ENCODE measurements around the gene SPDYE2.
"Not testable (repeated sequence)": the region's sequence is repeated elsewhere in the genome, so short reads cannot be mapped to it uniquely, and the experiment has no call there.

SPDYE2 gene, protein sequence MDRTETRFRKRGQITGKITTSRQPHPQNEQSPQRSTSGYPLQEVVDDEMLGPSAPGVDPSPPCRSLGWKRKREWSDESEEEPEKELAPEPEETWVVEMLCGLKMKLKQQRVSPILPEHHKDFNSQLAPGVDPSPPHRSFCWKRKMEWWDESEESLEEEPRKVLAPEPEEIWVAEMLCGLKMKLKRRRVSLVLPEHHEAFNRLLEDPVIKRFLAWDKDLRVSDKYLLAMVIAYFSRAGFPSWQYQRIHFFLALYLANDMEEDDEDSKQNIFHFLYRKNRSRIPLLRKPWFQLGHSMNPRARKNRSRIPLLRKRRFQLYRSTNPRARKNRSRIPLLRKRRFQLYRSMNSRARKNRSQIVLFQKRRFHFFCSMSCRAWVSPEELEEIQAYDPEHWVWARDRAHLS

DNA sequence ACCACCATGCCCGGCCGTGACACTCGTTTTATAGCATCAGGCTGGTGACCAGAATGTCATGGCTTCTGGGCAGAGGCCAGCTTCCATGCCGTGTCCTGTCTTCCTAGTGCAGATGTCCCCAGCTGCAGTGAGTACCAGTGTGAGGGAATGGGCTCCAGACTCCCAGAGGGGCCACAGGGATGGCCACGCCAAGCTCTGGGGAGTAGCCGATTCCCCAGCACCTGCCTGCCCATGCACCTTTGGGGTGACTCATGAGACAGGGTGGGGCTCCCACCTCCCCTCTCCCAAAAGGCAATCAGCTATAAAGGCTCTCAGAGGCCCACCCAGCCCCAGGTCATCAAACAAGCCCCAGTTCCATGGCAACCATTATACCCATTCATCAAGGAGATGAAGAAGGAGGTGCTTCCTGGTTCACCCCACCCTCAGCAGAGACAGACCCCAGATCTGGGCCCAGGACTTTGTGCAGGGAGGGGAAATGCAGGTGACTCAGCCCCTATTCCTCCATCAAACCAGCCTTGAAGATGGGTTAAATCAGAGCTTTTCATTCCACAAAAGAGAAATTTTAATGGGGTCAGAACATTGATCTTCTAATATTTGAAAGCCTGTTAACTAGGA, at the start of gene SPDYE2:
Gene SPDYE2, plus strand, starts transcription at position 419 of the 615 bp plus-strand sequence. CDS start 2,030 bp downstream, outside the sequence.
- DNase-seq, result not testable (repeated sequence)

DNA sequence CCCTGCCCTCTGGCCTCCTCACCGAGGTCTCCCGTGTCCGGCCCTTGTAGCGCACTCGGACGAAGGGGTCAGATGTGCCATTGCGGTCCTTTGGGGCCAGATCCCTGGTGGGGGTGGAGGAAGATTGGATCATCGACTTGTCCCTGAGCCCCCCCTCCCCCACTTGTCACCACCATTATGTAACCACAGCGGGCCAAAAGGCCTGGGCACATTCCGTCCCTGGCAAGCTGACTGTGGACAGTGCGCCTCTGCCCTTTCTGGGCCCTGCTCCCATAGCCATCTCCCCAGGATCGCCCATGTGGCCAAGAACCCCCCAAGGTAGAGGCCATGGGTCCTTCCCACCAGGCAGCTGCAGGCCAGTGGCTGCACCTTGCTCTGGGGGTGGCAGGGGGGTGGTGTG, 47.9 kb upstream of the SPDYE2 start:
- DNase-seq, result not testable (repeated sequence)

DNA sequence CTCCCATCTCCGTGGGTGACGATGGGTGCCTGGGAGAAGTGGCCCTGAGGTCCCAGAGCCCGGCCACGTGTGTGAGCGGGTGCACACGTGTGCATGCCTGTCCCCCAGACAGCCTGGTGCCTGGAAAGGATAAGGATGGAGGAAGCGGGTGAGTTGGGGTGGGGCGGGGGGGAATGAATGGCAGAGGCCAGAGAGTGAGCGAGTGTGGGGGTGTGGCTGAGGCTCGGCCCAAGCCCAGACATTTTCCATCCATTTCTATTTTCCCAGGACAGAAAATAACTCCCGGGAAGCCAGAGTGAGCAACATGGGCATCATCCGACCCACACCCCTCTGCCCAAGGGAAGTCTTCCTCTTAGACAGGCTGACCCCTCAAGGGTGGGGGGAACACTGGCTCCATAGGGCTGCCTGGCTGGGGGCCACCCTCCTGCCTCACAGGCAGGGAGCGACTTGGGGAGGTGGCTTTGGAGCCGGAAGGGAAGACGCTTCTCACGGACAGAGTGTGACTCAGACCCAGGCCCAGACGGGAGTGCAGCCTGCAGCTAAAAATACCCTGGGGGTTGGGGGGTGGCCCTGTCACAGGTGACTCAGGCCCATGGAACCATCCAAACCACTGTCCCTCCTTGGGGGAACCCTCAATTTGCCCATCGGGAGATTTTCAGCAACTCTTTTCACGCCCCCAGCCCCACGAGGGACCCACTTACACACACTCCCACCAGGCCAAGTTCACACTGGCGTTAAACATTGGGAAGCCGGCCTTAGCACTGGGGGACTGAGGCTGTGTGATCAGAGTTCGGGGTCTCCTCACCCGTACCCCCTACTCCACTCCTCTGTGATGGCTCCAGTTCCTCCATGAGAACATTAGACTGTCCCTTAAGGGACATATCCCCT, 45.5 kb upstream of the SPDYE2 start:
- not testable (repeated sequence) for DNase-seq

DNA sequence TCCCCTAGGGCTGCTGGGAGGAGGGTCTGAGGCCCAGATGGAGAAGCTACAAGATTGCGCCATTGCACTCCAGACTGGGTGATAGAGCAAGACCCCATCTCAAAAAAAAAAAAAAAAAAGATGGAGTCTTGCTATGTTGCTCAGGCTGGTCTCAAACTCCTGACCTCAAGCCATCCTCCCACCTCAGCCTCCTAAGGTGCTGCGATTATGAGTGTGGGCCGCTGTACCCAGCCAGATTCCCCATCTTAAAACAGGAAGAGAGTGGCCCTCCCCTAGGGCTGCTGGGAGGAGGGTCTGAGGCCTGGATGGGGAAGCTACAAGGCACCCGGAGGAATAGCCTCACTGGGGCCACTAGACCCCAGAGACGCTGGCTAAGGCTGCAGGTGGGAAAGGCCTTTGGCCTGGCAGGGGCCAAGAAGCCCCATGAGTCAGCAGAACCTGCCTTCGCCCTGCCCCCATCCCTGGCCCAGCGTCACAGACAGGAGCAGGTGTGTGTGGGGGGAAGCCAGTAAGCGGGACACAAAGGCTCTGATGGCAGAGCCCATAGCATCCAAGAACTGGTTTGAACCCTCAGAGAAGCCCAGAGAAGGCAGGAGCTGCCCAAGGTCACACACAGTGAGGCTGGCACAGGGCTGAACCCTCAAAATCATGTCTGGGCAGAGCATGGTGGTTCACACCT, 43.5 kb upstream of the SPDYE2 start:
- not testable (repeated sequence) for DNase-seq

DNA sequence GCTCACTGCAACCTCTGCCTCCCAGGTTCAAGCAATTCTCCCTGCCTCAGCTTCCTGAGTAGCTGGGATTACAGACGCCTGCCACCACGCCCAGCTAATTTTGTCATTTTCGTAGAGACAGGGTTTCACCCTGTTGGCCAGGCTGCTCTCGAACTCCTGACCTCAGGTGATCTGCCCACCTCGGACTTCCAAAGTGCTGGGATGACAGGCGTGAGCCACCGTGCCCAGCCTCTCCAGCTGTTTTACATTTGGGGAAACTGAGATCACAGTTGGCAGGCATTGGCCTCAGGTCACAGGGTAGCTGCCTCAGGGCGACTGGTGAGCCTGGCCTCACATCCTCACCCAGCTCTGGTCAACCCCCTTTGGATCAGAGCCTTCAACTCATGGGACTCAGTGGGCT, 40.5 kb upstream of the SPDYE2 start:
- not testable (repeated sequence) for DNase-seq

DNA sequence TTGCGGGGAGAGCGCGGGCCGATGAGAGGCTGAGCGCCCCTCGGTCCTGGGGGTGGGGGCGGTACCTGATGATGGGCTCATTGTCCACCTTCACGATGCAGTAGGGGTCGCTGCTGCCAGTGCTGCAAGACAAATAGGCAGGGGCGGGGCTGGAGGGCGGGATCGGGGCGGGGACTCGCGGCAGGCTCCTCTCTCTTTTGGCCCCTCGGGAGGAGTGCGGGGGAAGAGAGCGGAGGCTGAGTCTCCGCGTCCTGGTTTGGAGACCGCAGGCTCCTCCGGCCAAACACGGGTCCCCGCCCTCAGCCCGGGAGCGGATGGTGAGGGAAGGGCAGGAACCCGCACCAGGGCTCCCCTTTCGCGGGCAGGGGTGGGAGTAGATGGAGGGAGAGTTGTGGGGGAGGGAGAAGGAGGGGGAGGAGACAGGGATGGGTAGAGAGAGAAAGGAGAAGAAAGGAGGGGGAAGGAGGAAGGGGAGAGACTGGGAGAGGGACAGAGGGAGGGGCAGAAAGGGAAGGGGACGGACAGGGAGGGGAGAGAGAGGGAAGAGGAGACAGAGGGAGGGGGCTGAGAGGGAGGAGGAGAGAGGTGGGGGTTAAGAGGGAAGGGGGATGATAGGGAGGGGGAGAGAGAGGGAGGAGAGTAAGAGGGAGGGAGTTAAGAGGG, 39.0 kb upstream of the SPDYE2 start:
- DNase-seq, result not testable (repeated sequence)

DNA sequence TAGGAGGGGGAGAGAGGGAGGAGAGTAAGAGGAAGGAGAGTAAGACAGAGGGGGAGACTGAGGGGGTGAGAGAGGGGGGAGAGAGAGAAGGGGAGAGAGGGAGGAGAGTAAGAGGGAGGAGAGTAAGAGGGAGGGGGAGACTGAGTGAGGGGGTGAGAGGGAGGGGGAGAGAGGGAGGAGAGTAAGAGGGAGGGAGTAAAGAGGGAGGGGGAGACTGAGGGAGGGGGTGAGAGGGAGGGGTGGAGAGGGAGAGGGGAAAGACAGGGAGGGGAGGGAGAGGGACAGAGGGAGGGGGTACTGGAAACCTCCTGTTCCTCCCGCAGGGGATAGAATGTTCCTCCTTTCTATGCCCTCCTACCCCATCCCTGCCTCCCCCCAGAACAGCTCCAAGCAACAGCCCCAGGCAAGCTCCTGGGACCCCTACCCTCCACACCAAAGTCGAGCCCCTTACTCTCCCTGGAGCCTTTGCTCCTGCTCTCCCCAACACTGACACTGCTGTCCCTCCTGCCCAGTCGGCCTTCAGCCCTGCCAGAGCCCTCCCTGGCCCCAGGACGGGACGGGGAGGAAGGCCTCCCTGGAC, 38.3 kb upstream of the SPDYE2 start:
- not testable (repeated sequence) for DNase-seq

DNA sequence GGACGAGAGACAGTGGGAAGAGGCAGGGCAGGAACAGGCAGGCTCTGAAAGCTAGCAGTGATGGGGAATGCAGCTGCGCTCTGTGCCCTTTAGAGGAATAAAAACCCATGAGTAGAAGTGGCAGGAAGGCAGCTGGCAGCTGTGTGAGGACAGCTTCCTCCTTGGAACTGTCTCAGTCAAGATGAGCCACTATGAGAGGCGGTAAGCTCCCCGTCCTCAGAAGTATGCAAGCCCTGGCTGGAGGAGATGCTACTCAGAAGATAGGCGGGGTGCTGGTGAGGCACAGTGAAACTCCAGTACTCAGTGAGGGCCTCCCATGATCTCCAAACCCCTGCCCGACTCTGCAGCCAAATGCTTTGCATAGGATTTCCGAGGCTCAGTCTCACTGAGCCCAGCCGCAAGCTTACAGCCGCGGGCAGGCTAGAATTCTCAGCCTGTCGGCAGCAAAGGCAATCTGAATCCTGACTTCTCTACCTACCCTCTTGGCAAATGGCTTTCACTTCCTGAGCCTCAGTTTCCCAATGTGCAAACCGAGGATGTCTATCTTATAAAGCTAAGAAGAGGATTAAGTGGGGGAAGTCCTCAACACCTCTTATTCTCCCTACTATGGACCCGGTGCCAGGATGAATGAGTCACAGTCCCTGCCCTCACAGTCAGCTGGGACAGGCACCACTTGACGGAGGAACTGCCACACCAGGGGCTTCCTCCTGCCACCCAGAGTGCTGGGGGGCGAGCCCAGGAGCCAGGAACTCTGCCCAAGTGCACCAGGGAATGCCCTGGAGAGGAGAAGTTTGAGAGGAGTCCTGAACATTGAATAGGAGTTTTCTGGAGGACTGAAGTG, 35.9 kb upstream of the SPDYE2 start:
- not testable (repeated sequence) for DNase-seq

DNA sequence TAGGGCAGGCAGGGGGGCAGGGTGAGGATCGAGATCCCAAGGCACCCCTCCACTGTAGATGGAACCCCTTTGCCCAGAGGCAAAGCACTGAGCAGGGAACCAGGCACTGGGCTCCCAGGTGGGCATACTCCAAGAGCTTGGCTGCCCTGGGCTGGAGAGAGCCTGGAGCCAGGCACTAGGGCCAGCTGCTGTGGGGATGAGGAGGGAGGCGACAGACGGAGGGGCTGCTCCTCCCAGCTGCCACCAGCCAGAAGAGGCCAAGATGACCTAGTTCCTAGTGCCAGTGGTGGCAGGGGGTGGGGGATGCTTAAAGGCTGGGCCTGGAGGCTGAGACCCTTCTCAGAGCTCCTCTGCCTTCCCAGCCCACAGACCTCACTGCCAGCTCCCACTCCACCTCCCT, 35.1 kb upstream of the SPDYE2 start:
- DNase-seq, result not testable (repeated sequence)

DNA sequence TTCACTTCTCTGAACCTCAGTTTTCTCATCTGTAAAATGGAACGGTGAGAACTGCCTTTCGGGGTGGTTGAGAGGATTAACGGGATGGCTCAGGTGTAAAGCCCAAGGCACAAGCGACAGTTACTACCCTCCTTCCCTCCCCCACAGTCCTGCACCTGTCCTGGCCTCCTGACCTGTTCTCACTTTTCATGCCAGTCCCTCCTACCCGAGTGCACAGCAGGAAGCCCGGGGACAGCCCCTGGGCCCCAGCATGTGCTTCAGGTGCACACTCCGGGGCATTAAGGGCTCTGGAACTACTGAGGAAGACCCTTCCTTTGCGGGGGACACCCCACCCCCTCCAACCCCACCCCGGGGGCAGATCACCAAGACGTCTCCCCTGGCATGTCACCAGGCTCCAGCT, 34.1 kb upstream of the SPDYE2 start:
- not testable (repeated sequence) for DNase-seq

DNA sequence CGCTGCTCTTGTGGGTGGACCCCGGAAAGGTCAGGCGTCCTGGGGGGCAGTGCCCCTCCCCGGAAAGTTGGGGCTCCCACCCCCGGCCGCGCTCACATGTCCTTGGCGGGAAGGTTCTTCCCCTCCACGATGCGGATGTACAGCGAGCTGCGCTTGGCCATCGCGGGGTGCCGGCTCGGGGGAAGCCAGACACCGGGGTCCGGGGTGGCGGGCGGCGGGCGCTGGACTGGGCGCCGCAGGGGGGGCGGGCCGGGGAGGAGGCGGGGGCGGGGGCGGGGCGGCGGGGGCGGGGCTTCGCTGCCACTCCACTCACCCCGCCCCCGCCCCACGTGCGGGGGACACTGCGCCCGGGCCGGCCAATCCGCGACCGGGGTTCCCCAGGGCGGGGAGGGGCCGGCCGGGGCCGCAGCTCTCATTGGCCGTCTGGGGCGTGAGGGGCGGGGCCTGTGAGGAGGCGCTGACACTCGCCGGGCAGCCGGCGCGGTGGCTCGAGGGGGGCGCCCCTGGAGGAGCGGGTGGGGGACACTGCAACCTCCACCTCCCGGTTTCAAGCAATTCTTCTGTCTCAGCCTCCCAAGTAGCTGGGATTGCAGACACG, 33.4 kb upstream of the SPDYE2 start, which contains the start of gene RASA4B:
Gene RASA4B, minus strand, starts transcription at position 228 of the 598 bp plus-strand sequence. Its CDS starts 67 bp downstream, at position 161.
- DNase-seq, result not testable (repeated sequence)

DNA sequence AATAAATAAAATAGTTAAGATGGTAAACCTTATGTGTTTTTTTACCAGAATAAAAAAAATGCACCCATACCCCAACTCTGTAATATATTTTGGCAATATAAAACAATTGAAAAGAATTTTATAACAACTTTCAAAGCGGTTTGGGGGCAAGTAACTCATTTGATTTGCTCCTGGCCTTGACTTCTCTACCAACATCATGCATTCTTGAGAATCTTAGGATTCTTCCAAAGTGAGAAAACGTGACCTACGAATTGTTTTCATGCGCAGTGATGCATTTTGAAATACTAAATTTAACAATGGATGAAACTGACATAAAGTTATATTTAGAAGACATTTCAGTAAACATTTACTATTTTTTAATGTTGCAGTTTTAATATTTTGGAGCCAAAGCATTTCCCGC, 30.2 kb upstream of the SPDYE2 start:
- not testable (repeated sequence) for DNase-seq

DNA sequence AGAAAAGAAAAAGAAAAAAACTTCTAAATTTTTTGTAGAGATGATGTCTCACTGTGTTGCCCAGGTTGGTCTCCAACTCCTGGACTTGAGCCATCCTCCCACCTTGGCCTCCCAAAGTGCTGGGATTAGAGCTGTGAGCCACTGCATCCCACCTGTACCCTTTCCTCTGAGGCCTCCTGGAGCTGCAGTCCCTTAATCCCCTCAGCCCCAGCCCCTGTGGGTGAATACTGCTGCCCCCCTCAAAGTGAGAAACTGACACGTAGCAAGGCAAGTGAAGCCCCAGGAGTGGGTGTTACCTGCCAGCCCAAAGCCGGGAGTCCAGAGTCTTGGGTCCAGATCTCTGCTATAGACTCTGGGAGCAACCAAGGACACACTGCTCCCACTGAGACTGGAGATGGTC, 26.2 kb upstream of the SPDYE2 start:
- not testable (repeated sequence) for DNase-seq

DNA sequence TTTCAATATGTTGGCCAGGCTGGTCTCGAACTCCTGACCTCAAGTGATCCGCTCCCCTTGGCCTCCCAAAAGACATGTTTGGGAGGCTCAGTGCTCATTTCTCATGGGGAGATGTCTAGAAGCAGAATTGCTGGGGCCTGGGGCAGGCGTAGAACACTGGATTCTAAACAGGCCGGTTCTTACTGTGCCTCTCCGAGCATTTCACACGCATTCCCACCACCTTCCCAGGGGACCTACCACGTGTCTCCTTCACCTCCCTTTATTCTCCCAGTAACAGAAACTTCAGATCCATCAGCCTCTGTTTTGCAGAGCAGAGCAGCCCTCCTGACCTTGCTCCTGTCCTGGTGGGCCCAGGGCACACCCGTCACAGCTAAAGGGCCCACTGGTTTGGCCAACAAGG, 23.8 kb upstream of the SPDYE2 start:
- not testable (repeated sequence) for DNase-seq

DNA sequence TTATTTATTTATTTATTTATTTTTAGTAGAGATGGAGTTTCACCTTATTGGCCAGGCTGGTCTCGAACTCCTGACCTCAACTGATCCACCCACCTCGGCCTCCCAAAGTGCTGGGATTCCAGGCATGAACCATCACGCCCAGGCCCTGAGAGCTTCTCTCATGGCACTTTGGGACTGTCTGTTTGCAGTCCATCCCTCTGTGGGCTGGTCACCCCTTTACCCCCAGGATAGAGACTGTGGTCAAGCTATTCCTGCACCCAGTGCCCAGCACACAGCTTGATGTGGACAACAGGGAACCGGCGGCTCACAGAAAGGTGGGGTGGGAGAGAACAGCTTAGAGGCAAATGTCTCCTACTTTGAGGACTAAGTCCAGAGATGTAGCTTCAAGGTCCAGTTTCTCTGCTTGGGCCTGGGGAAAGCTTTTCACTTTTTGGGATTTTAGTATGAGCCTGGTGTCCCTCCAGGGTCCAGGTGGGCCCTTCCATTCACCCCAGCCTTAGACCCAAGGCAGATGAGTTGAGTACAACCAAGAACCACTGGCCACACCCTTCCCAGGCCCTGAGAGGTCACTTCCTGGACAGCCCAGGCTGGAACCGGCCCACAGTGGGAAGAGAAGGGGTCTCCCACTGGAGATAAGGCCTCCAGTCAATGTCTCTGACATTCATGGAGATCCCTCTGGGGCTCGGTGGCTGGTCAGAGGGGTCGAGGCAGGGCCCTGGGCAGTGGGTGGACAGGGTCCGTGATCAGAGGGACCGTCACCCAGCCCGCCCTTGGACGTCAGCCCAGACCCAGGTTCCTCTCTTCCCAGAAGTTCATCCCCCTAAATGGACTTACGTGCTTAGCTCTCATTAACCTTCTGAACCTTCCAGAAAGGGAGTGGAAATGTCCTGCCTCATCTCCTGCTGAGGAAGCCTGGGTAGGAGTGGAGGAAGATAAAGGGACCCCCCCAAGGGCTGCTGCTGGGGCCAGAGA, 22.9 kb upstream of the SPDYE2 start:
- DNase-seq, result not testable (repeated sequence)

DNA sequence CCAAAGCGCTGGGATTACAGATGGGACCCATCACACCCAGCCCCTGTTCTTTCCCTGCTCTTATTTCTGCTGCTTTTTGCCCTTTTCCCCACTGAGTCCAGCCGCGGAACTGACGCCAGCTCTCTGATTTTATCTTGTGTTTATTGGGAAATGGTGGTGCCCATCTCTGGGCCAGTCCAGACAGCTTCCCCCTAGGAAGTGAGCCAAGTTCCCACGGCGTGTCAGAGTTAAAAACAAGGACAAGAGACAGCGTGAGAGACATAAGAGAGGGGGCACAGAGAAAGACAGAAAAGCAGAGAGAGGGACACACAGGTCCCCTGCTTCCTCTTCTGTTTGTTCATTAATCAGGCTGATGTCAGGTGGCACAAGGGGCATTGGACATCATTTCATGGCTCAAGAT, 19.4 kb upstream of the SPDYE2 start:
- not testable (repeated sequence) for DNase-seq

DNA sequence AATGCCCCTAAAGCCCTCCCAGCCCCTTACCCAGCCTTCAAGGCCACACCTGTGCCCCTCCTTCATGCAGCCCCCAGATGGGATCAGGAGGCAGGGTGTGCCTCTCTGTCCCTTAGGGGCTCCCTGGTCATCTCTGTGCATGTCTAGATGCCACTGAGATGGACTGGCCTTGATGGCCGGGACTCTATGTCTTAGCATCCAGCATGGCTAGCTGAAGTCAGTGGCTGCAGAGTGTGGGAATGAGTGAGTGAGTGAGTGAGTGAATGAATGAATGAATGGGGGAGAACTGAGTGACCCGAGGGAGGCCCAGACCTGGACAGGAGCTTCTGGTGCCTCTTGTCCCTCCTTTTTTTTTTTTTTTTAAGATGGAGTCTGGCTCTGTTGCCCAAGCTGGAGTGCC, 18.9 kb upstream of the SPDYE2 start:
- DNase-seq, result not testable (repeated sequence)

DNA sequence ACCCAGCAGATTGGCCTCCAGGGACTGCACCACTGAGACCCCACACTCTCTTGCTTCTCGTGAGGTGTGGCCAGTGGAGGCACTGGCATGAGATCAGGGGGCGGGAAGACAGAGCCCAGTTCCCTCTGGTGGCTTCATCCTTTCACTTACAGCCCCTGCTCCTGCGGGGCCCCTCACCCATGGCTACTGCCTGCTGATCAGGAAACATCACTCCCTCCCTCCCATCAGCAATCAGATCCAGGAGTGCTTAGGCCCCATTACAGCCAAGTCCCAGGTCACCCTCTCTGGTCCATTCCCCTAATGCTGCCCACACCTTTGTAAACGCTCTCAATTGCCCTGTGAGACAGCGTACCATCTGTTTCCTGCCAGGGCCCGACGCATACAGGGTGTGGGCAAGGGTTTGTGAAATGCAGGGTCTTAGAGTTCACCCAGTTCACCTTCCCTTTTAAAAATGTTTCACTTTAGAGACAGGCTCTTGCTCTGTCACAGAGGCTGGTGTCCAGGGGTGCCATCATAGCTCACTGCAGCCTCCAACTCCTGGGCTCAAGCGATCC, 15.9 kb upstream of the SPDYE2 start:
- DNase-seq, result not testable (repeated sequence)

All from 8988T (cell line).